Ovary (tissue), 9 donors: ENCODE results near the gene SPAG6. TPM values are rescaled to one million over a fixed set of nuclear protein-coding genes. Genes with fewer than 3 reads are reported as not detected.

Experiments used
- DNase-seq, 5 donors: peaks; one replicate each; pipeline ENCODE4 v3.0.0-alpha.2; 2019 to 2020
- H3K27ac ChIP-seq, 2 donors: fragments of 200-600 bp; one replicate each; pipeline versions ENCODE4 v1.5.1 to v1.8.0; 2019 to 2022
- H3K27me3 ChIP-seq: fragments of 200-600 bp; one replicate; pipeline ENCODE4 v1.8.0; 2022
- H3K36me3 ChIP-seq: fragments of 200-600 bp; sonication (generic); one replicate; pipeline ENCODE4 v1.5.1; 2019
- H3K4me1 ChIP-seq: one replicate; pipeline ENCODE4 v1.8.1; 2013; ENCODE audit warnings: mild to moderate bottlenecking, moderate library complexity; ENCODE audit not compliant: insufficient read depth
- H3K4me3 ChIP-seq: fragments of 200-600 bp; sonication (generic); one replicate; pipeline ENCODE4 v1.5.1; 2017
- H3K9me3 ChIP-seq, 2 donors: fragments of 200-600 bp in 1 of 2; sonication (generic) in 1 of 2; one replicate each; pipeline versions ENCODE4 v1.5.1 to v1.8.1; 2013 to 2019; ENCODE audit warnings: mild to moderate bottlenecking in 1 of 2, moderate library complexity in 1 of 2
- CTCF ChIP-seq, 3 donors: fragments of 450-650 bp in 2 of 3; fragments of 200-600 bp in 1 of 3; IDR thresholded peaks; one replicate each; pipeline versions ENCODE4 v1.5.1 to v1.8.0; 2016 to 2022; ENCODE audit warnings: antibody characterized with exemption in 3 of 3, mild to moderate bottlenecking in 1 of 3
- EP300 ChIP-seq: sonication (generic); formaldehyde crosslinking; IDR thresholded peaks from one replicate; pipeline ENCODE4 v1.6.1; 2017; ENCODE audit warnings: antibody characterized with exemption
- POLR2A ChIP-seq: fragments of 450-650 bp; IDR thresholded peaks from one replicate; pipeline ENCODE4 v1.6.1; 2017; ENCODE audit warnings: antibody characterized with exemption, mild to moderate bottlenecking, moderate library complexity
- WGBS, 3 donors: extraction: QIAGEN DNeasy Blood & Tissue Kit in 1 of 3; methylation state at CpG; one replicate each; pipeline versions ENCODE4 v1.1.5 to v1.1.7; 2013 to 2017; 5-methylcytosine and 5-hydroxymethylcytosine counted together
- intact Hi-C, 4 donors: fragments of 100-400 bp; cut with DNase I; formaldehyde crosslinking; loops; one replicate each; pipeline versions ENCODE4 v1.11.0 to v1.15.1; 2022 to 2023
- polyA plus RNA-seq, 2 donors: library from polyadenylated mRNA; stranded (reverse); fragments of 200-250 nt in 1 of 2; fragments of 350-450 nt in 1 of 2; fragmentation: Illumina TruSeq in 1 of 2; extraction: RNeasy Lipid Tissue Mini Kit (QIAGEN cat#74804) in 1 of 2; gene quantifications; one replicate each; pipeline ENCODE4 v1.2.3, GENCODE V29; 2013 to 2014
- total RNA-seq, 7 donors: library from RNA; depleted of rRNA in 2 of 7; stranded (reverse); fragments of >200 nt in 2 of 7; fragmentation: NEBNext Ultra II Directional in 3 of 7; extraction: Animal tissue kit (Norgen Biotek cat#: 25700) in 3 of 7; gene quantifications; one replicate each; pipeline versions ENCODE4 v1.1.0 to v1.2.4, GENCODE V29; 2016 to 2023
- donor health status: DM: no; HTN: no; CAD: no; lungs with moderate emphysema.
- donor health status: DM: no; HTN: no; CAD: no.
- donor health status: Bipolar disorder and iron deficiency.
- donor health status: DM: yes; HTN: yes; CAD: no.
- donor health status: DM: no; HTN: no; CAD: no.
- donor health status: DM: yes; HTN: yes; CAD: no.

The SPAG6 gene
- total and polyA plus RNA-seq, 9 donors, result 0.04 to 22.1 (median 0.67) TPM; not detected in 2

GRCh38 chr10:22315455-22316285, 29.6 kb upstream of the SPAG6 start:
- Histone ChIP-seq H3K27ac (peak overlapping the region; percentile 87 to 89), H3K27me3 (no peaks in the 10 kb centered on the region), H3K9me3 (no peaks in the 10 kb centered on the region), H3K4me3 (peak overlapping the region; percentile 53), H3K36me3 (no peaks in the 10 kb centered on the region), H3K4me1 (no peaks in the 10 kb centered on the region)
- 1 to 2% (median 2%) methylated on average over 51 to 53 of the region's 53 CpGs for WGBS, 3 donors
- no peak for TF ChIP-seq CTCF (IDR thresholded peaks at IDR 0.05)
- no peak for TF ChIP-seq EP300
- no peak for TF ChIP-seq POLR2A
- intact Hi-C loops, result loop anchor here (2.0 to 10.0 kb wide), 3 partner anchors 61 to 88 kb away; no protein-coding TSS in a partner anchor
- no peak for DNase-seq

GRCh38 chr10:22316286-22317075, 28.8 kb upstream of the SPAG6 start, which contains the start of gene COMMD3:
Gene COMMD3, plus strand, starts transcription at chr10:22316388. Its CDS starts 30 bp downstream, at chr10:22316418.
- Histone ChIP-seq H3K27me3 (no peaks in the 10 kb centered on the region), H3K4me3 (peak within 1 kb of the TSS; percentile 53), H3K4me1 (no peaks in the 10 kb centered on the region), H3K9me3 (no peaks in the 10 kb centered on the region), H3K36me3 (no peaks in the 10 kb centered on the region), H3K27ac (peak within 1 kb of the TSS; percentile 87 to 89)
- WGBS, 3 donors, result 0 to 1% (median 1%) methylated on average over 53 to 63 of the region's 63 CpGs
- DNase-seq, result peak; percentile 87 to 93 (median 91)
- TF ChIP-seq CTCF (IDR thresholded peaks at IDR 0.05) (no peak), POLR2A (peak; percentile 54), EP300 (no peak)
- intact Hi-C loops, result loop anchor here (2.0 to 10.0 kb wide), 3 partner anchors 62 to 89 kb away; no protein-coding TSS in a partner anchor

GRCh38 chr10:22317076-22317370, 28.3 kb upstream of the SPAG6 start:
- Histone ChIP-seq H3K27me3 (no peaks in the 10 kb centered on the region), H3K27ac (peak overlapping the region in 1 of 2 donors; percentile 89), H3K9me3 (no peaks in the 10 kb centered on the region), H3K4me3 (peak overlapping the region; percentile 53), H3K4me1 (no peaks in the 10 kb centered on the region), H3K36me3 (no peaks in the 10 kb centered on the region)
- DNase-seq, result no peak
- intact Hi-C loops, result loop anchor here (2.0 to 10.0 kb wide), 3 partner anchors 62 to 90 kb away; no protein-coding TSS in a partner anchor
- WGBS, 3 donors, result 6 to 21% (median 6%) methylated on average over 9 of the region's 9 CpGs
- TF ChIP-seq EP300, result no peak
- no peak for TF ChIP-seq POLR2A
- TF ChIP-seq CTCF (IDR thresholded peaks at IDR 0.05), result no peak

- Histone ChIP-seq H3K4me3 (no peak overlapping the region), H3K4me1 (no peaks in the 10 kb centered on the region), H3K27me3 (no peaks in the 10 kb centered on the region), H3K9me3 (no peaks in the 10 kb centered on the region), H3K27ac (no peak overlapping the region), H3K36me3 (no peaks in the 10 kb centered on the region)
- DNase-seq, result no peak
- WGBS, 3 donors, result 93% methylated on average over 6 of the region's 6 CpGs
- TF ChIP-seq CTCF (IDR thresholded peaks at IDR 0.05) (no peak), POLR2A (no peak), EP300 (no peak)
- intact Hi-C loops, result loop anchor here (2.0 to 10.0 kb wide), 3 partner anchors 63 to 91 kb away; no protein-coding TSS in a partner anchor
These were observed 27.3 kb upstream of the SPAG6 start for GRCh38 chr10:22317771-22318565.
